HG03432 (cell line): ENCODE measurements around the gene ERMN.
"Not testable (repeated sequence)": the region's sequence is repeated elsewhere in the genome, so short reads cannot be mapped to it uniquely, and the experiment has no call there.

Source experiments
- ATAC-seq: cut with Tn5 transposase; IDR thresholded peaks from one replicate; pipeline ENCODE4 v1.9.1; 2021; ENCODE audit warnings: mild to moderate bottlenecking, moderate library complexity; ENCODE audit not compliant: unreplicated experiment

The ERMN gene, protein sequence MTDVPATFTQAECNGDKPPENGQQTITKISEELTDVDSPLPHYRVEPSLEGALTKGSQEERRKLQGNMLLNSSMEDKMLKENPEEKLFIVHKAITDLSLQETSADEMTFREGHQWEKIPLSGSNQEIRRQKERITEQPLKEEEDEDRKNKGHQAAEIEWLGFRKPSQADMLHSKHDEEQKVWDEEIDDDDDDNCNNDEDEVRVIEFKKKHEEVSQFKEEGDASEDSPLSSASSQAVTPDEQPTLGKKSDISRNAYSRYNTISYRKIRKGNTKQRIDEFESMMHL

DNA sequence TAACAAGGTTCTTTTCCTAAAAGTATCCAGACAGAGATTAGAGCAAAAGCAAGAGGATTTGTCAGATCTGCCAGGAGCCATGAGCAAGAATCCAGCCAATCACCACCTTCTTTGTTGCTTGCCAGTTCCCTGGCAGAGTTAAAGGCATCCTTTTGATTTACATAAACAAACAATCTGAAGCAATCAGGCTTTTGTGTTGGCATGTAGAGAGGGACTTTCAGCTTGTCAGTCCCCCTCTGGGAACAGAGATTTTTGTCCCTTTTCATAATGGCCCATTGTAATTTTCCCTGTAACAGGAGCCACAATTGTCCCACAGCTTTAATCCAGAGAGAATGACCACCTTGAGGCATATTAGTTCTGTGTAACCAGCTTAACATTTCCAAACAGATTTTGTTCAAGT is at the start of gene ERMN:
Gene ERMN, minus strand, starts transcription at position 39 of the 400 bp plus-strand sequence. CDS start 182 bp downstream, outside the sequence.
- no peak for ATAC-seq

DNA sequence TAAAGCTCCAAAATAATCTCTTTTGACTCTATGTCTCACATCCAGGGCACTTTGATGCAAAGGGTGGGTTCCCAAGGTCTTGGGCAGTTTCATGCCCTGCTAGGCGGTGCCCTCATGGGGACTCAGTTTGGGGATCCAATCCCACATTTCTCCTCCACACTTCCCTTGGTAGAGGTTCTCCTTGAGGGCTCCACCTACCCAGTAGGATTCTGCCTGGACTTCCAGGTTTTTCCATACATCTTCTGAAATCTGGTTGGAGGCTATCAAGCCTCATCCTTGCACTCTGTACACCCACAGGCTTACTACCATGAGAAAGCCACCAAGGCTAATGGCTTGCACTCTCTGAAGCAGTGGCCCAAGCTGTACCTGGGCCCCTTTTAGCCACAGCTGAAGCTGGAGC is 49.8 kb upstream of the ERMN start:
- ATAC-seq, result no peak

DNA sequence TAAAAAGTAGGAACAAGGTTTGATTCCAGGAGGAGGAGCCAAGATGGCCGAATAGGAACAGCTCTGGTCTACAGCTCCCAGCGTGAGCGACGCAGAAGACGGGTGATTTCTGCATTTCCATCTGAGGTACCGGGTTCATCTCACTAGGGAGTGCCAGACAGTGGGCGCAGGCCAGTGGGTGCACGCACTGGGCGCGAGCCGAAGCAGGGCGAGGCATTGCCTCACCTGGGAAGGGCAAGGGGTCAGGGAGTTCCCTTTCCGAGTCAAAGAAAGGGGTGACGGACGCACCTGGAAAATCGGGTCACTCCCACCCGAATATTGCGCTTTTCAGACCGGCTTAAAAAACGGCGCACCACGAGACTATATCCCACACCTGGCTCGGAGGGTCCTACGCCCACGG is 42.9 kb upstream of the ERMN start:
- ATAC-seq, result not testable (repeated sequence)

DNA sequence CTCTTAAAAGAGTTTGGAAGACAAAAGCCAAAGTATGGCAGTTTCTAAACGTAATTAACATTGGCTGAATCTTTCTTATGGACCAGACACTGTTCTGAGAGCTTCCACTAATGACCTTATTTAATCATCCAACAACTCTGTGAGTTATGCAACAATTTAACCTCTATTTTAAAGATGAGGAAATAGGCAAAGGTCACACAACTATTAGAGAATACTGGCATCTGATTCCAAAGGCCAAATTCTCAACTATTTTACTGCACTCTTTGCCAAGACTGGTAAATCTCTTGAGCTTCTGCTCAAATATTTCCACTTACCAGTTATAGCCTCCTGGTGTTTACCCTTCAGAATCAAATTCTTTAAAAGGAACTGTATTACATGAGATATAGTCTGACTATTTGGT is 42.1 kb upstream of the ERMN start:
- no peak for ATAC-seq

DNA sequence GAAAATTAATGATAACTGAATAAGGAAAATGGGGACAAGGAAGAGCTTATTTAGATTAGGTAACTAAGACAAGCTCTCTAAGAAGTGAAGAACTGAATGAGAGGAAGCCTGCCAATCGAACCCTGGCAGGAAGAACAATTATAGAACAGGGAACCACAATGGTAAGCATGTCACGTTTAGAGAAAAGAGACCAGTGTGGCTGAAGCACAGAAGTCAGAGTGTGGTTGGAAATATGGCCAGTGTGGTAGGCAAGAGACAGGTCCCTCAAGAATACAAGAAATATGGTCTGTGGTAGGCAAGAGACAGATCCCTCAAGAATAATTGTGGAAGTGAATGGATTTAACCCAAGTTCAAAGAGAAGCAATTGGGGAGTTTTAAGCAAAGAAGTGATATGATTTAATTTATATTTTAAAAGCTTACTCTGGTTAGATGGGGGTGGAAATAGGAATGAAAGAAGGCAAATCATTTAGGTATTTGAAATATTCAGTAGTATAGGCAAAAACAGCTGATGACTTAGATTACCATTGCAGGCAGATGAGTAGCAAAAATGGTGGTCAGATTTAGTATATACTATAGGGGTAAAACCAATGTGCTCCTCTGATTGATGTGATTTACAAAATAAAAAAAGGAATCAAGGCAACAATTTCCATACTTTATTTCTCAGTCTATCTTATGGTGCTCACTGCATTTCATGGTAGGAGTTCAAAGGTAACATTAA is 38.8 kb upstream of the ERMN start:
- ATAC-seq, result peak; percentile 84

DNA sequence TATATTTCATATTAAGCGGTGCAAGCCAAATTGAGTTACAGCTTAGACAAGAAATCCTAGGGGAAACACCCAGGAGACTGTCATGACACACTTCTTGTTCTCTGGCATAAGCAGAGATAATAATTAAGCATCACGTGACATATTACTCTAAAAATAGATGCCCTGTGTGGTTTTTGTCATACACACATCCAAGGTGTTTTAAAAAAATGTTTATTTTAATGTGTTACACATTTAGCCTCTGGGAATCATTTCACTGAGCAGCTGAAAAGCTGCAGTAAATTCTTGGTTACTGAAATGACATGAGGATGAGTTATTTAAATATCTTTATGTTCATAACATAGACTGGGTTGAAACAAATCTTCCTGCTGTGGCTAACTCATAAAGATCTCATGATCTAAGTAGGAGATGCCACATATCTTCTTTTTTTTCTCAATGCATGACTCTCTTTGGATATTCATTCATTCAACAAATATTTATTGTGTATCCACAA is 38.0 kb upstream of the ERMN start:
- peak; percentile 70 for ATAC-seq

DNA sequence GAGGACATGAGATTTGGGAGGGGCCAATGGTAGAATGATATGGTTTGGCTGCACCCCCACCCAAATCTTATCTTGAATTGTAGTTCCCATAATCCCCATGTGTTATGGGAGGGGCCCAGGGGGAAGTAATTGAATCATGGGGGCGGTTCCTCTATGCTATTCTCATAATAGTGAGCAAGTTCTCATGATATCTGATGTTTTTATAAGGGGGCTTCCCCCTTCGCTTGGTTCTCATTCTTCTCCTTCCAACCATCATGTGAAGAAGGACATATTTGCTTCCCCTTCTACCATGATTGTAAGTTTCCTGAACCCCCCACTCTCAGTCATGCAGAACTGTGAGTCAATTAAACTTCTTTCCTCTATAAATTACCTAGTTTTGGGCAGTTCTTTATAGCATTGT is 37.0 kb upstream of the ERMN start:
- ATAC-seq, result no peak

DNA sequence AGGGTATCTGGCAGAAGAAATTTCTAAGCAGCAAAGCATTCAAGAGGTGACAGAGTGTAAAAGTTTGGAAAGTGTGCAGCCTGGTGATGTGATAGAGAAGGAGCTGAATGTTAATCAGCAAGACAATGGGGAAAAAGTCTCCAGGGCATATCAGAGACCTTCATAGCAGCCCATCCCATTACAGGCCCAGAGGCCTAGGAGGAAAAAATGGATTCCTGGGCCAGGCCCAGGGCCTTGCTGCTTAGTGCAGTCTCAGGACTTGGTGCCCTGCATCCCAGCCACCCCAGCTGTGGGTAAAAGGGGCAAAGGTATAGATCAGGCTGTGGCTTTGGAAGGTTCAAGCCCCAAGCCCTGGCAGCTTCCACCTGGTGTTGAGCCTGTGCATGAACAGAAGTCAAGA is 35.9 kb upstream of the ERMN start:
- ATAC-seq, result no peak

DNA sequence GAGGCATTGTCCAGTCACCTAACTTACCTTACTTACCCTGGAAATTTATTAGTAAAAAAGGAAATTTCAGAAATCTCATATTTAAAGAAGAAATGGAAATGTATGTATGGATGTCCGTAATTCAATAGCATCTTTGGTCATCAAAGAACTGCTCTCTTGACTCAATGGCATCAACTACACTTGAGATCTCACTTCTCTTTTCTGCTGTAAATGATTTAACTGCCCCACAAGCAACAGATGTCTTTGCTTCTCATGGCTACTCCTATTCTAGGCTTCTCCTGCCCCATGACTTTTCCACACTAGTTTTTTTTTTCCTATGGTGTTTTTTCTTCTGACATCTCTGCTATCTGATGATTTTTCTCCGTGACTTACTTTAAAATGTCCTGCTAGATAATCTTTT is 34.0 kb upstream of the ERMN start:
- ATAC-seq, result peak; percentile 30

DNA sequence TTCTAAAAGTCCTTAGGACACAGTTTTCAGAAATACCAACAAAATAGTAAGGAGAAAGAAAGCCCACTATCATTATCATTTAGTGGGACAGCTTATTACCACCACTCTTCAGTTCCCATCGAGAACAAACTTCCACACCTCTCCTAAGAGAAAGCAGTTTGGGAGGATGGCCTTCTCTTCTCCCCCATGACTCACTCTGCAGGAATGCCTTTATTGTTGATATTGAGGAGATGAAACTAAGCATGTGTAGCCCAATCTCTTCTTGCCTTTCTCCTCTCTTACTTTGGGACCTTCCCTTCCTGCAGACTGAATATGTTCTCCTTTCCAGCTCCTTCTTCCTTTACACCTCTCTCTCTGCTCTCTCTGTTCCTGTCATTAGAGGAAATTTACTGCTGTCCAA is 30.0 kb upstream of the ERMN start:
- no peak for ATAC-seq

DNA sequence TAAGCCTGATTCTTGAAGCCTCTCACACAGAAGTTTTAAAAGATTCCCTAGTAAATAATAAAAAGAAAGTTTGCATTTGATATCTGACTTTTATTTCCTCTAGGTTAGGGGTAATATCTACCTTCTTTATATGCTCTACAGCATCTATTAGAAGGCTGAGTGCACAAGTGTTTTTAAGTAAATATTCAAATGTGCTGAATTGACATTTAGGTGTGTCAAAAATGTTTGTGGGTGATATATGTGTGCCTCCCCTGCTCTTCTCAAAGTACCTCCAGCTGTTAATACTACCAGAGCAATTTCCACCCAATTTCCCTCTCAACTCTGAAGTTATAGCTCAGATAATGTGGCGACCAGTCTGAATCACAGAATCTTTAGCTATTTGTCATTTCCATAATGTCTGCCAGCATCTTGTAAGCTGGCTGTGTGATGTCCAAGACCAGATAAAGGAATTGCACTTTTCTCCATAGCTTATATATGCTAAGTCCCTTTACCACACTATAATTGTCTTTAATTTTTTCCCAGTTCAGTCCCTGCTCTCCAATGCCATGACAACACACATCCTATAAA is 24.4 kb upstream of the ERMN start:
- ATAC-seq, result no peak

DNA sequence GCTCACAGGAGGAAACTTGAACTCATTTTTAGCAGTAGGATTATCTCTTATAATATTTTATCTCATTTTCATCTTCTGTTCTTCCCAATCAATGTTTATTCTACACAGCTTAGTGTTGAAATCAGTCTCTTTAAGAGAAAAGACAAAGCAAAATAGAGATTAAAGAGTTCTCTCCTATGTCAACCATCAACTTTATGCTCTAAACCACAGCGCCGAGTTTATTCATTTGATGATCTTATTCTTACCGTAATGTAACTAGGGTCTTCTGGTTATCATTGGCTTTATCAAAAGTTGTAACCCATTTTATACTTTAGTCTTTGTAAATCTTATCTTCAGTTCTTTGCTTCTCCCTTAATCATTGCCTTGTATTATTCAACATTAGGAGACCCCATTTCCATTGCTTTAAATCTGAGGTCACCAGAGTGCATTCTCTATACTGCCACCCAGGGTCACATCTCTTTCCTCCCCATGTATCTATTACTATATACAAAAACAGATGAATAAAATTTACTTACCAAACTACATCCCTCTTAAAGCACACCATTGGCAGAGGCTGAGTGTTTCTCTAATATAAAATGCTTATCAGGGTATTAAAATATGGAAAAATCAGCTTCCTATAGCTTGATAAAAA is 22.8 kb upstream of the ERMN start:
- no peak for ATAC-seq

DNA sequence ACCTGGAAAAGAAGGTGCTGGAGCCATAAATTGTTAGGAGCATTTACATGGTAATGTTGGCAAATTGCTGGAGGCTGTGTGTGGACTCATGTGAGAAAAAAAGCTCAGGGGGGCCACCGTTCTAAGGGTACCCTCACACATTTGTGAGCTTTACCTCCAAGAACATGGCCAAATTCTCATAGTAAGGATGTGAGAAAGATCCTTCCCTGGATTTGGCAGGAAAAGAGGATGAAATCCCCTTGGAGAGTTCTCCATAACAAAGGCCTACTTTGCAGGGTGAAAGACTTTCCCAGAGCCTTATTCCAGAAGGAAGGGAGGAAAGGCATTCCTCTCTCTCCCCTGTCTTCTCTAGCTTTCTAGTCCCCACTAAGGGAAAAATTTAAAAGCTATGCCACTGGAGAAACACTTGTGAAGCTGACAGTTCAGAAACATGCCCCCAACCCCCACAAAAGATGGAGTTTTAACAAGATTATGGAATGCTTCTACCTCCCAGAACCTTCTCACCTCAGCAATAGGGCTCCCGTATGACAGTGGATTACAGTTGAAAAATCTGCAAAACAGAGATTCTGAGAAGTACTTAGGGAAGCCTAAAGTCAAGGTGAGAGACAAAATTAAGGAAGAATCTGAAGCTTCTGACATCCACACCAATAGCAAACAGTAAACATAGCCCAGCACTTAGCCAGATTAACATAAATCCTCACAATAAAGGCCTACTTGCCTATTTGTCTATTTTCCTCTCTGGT is 20.2 kb upstream of the ERMN start:
- no peak for ATAC-seq

DNA sequence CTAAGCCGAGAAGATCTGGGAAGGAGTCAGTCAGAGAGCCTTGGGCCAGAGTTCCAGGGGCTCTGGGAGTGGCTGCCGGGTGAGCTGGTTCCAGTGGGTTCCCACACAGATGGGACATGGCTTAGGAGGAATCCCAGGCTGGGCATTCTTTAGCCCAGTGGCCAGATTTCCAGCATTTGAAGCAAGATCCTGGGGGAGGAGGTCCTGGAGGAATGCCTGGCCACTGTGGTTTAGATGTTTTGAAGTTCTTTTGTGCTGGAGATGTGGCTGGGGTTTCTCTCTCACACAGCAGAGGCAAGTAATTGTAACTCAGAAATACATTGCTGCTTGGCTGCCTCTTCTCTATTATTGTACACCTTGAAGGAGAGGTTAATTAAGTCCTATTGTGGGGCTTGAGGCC is 15.8 kb upstream of the ERMN start:
- not testable (repeated sequence) for ATAC-seq

DNA sequence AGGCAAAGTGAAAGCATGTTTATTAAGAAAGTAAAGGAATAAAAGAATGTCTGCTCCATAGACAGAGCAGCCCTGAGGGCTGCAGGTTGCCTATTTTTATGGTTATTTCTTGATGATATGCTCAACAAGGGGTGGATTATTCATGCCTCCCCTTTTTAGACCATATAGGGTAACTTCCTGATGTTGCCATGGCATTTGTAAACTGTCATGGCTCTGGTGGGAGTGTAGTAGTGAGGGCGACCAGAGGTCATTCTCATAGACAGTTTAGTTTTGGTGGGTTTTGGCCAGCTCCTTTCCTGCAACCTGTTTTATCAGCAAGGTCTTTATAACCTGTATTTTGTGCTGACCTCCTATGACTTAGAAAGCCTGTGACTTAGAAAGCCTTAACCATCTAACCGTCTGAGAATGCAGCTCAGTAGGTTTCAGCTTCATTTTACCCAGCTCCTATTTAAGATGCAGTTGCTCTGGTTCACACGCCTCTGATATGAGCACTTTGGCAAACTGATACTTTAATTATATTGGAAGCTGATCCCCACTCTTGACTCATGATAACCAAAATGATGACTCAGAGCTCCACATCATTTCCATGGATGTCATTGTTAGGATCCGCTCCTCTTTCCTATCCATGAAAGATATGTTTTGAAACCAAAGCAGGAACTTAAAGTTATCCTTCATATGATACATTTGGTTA is 14.5 kb upstream of the ERMN start:
- no peak for ATAC-seq

DNA sequence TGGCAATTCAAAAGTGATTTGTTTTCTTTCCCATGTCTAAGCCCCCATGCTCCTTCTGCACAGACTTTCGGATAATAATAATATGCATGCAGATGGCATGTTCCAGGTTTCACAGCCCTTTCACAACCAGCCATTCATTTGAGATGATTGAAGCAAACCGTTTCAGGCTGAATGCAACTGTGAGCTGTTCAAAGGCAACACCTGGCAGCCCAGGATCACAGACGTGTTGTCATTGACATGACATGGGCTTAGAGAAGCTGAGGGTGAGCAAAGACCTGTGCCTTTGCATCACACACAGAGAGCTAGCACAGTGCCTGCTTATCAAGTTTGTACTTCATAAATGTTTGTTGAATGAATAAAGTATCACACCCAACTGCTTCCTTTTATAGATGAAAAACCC is 12.4 kb upstream of the ERMN start:
- ATAC-seq, result no peak

DNA sequence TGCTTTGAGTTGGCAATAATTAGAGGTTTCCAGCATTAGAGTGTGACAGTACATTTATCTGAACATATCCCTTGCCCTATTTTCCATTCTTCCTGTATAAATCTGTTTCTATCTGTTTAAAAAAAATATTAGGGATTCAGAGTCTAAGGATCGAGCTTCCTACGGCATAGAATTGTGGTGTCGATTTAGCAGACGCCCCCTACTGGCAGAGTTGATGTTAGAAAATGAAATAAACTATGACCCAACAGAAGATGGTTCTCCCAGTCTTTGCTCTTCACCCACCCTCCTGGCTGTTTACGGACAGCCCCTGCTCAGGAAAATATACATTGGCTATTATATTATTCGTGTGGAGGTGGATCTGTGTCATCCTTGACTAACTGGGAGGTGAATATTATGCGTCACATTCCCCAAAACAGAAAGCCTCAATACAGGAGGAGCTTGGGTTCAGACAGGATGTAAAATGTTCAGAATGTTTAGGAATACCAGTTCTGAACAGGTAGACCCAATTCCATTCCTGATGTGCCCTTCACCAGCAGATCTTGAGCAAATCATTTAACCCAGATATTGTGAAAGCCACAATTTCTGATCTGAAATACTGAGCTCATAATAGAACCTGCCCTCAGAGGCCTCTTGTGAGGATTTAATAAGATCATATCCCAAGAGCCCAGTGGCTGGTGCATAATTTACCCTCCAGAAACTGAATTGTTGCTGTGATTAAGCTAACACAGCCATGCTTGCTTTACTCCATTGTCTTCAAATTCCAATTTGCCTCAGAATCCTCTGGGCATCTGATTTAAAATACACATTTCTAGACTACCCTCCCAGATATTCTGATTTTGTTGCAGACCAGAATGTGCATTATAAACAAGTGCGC is 10.8 kb upstream of the ERMN start:
- peak; percentile 55 for ATAC-seq

DNA sequence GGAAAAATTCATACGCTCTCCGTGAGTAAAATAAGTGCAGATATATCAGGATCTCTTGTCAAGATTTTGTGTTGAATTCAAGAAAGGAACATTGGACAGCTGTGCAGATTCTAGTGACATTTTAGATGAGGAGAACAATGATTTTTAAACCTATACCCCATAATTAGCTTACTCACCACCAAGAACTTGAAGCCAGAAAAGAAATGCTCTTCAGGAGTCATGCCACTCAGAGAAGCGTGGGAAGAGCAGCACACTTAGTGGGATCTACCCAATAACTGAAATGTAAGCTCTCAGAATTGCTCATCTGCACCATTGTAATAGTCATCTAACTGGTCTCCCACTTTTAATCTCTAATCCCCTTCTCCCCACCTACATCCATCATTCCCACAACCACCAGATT is 9.2 kb upstream of the ERMN start:
- ATAC-seq, result no peak

DNA sequence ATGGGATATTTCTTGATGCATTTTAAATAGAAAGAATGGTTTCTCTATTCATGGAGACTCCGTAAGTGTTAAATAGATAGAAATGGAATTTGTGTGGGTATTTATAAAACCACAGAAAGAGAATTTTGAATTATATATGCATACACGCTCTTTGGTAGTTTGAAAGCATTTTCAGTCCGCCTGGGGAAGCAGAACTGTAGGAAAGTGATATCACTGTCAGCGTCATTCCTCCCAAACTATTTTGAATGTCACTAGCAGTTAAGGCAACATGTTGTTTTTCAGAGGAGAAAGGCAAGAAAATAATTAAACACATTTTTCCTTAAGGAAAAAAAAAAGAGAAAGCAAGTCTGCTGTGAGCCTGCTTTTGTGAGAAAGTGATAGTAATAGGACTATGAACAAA is 8.7 kb upstream of the ERMN start:
- ATAC-seq, result no peak
